IPS DF 4.7 (cell line): ENCODE measurements around the gene RALGAPA2.

Source experiments
- DNase-seq: peaks from one replicate; pipeline ENCODE4 v3.0.0-alpha.2; 2013; ENCODE audit warnings: low spot score; ENCODE audit errors: extremely low read depth

RALGAPA2 gene

DNA sequence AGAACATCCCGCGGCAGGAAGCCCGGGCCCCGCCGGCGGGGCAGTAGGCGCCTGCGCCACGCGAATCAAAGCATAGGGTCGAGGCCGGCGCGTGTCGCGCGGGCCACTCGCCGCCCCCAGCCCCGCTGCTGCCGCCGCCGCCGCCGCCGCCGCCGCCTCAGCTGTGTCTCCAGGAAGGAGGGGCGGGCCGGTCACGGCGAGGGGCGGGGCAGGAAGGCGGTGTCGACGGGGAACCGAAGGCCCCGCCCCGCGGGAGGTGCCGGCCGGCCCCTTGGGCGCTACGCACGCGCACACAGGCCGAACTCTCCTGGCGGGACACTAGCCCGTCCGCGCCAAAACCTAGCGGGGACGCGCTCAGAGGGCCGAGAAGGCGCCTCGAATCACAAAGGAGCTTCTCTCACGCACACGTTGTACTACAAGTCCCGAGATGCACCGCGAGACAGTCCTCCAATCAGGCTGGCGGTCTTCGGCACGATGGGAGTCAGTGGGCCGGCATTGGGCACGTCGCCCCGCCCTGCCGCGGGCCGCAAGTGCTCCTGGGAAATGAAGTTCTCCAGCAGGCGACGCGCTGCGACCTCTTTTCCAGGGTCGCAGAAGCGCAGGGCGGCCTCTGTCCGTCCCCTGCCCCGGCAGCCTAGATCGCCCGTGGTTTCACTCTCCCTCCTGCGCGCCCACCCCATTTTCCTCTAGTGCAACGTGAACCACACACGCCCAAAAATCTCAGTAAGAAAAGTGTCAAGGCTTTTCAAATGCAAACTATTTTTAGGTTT, at the start of gene RALGAPA2:
RALGAPA2 (minus strand) TSS at position 171 of the 770 bp plus-strand sequence; CDS start at position 7, 164 bp downstream.
- DNase-seq: peak; percentile 93

DNA sequence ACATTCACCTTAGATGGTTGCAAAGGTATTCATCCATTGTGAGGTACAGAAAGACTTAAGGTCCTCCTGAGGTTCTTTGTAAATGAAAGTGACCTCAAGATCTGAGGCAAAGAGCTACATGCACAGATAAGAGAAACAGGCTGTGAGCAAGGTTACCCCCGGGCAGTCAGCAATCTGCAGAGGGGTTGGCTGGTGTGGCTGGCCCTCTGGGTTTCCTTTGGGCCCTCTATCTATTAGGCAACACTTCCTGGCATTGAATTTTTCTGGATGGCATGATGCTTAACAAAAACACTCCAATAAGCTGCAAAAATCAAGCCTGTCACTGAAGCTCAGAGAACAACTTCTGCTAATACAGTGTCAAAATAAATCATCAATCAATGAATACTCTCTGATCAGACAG, 48.9 kb upstream of the RALGAPA2 start:
- no peak for DNase-seq

DNA sequence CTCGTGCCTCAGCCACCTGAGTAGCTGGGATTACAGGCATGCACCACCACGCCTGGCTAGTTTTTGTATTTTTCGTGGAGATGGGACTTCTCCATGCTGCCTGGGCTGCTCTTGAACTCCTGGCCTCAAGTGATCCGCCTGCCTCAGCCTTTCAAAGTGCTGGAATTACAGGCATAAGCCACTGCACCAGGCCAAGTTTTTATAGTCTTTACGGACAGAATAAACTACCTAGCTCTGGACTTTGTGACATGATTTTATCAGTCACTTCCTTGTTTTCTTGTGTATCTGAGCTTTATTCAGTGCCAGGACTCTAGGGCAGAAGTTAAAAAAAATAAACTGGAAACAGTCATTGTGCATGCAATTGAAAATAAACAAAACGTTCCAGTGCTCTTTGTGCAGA, 46.7 kb upstream of the RALGAPA2 start:
- DNase-seq: no peak

DNA sequence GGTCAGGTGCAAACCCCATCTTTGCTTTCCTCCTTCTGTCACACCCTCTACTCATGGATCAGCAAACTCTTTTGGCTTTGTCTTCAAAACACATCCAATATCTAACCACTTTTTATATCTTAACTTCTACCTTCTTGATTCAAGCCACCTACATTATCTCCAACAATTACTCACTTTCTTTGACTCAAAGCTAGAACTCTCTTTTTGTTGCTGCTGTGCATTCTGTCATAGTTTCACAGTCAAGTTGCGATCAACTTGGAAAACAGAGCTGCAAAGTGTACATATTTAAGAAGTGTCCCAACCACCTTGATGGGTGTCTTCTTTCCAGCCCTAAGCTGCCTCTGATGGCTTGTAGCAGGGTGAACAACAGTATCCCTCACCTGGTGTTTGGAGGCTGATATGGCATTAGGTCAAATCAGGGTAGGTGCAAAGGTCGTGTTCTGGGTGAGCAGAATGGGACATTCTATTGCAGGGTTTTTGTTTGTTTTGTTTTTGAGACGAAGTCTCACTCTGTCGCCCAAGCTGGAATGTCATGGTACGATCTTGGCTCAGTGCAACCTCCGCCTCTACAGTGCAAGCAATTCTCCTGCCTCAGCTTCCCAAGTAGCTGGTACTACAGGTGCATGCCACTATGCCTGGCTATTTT, 43.4 kb upstream of the RALGAPA2 start:
- no peak for DNase-seq

DNA sequence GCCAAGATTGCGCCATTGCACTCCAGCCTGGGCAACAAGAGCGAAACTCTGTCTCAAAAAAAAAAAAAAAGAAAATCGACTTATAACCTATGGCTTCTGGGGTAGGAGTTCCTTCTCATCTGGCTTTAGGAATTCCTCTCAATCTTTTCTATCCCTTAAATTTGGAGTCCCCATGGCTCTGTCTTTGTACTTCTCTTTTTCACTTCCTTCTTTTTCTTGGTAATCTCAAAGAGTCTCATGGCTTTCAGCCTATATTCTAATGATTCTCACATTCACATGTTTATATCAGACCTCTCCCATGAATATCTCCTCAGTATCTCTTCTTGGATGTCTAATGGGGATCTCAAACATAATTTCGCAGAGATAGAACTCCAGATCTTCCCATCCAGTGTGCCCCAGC, 42.8 kb upstream of the RALGAPA2 start:
- no peak for DNase-seq

- DNase-seq: no peak
Observed at GRCh38 chr20:20754714-20755113, 42.3 kb upstream of the RALGAPA2 start.

DNA sequence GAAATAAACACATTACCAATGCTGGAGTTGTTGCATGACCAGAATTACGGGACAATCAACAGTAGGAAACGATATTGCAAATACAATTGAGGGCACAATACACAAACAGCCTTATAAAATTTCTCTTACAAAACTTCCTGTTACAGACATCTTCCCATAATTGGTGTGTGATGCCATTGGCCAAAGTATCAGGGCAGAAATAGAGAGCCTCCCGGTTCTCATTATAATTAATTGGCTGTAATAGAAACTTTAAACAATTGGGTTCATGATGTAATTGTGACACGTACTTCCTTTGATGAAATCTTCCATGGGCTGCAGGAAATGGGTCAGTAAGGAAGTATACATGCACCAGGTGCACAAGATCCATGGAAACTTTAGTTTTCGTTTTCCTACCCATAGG, 40.3 kb upstream of the RALGAPA2 start:
- DNase-seq: no peak

DNA sequence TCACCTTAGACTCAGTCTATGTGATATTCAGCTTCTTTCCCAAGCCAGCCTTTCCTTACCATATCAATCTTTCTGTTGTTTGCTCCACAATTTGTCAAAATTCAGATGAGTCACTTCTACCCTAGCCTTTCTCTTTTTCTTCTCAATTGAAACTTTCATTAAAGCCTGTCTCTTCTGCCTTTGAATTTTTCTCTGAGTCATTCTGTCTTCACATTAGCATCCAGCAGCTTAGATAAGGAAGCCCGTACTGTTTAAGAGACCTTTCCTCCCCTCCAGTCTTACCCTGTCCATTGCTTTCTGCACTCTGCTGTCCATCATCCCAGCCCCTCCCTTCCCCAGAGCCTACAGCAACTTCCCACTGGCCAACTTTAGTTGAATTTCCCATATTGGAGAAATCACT, 34.9 kb upstream of the RALGAPA2 start:
- DNase-seq: no peak

- no peak for DNase-seq
Observed at GRCh38 chr20:20744170-20744725, 31.8 kb upstream of the RALGAPA2 start.

DNA sequence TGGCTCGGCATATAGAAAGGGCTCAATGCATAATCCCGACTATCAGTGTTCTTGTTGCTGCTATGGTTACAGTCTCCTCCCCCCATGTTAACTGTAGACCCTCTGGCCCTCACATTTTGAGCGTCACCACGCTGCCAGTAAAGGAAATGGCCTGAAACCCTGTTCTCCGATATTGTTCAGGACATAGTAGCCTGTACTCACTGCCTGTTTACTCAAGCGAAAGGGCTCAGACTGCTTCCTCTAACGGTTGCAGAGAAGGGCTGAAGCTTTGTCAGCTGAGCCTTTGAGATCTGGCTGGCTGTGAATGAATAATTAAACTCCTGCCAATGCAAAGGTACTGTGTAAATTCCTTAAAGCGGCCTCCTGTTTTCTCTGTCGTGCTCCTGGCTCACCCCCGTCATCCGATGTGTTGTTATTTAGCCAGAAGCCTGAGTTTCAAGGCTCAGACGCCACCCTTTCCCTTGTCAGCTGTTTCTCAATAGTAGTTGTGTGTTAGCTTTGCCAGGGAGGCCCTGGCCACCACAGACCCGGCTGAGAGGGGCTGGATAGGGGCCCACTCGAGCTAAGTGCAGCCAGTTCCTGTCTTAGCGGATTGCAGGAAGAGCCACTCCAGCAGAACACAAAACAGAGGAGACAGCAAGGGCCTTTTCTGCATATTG, 31.2 kb upstream of the RALGAPA2 start:
- no peak for DNase-seq

DNA sequence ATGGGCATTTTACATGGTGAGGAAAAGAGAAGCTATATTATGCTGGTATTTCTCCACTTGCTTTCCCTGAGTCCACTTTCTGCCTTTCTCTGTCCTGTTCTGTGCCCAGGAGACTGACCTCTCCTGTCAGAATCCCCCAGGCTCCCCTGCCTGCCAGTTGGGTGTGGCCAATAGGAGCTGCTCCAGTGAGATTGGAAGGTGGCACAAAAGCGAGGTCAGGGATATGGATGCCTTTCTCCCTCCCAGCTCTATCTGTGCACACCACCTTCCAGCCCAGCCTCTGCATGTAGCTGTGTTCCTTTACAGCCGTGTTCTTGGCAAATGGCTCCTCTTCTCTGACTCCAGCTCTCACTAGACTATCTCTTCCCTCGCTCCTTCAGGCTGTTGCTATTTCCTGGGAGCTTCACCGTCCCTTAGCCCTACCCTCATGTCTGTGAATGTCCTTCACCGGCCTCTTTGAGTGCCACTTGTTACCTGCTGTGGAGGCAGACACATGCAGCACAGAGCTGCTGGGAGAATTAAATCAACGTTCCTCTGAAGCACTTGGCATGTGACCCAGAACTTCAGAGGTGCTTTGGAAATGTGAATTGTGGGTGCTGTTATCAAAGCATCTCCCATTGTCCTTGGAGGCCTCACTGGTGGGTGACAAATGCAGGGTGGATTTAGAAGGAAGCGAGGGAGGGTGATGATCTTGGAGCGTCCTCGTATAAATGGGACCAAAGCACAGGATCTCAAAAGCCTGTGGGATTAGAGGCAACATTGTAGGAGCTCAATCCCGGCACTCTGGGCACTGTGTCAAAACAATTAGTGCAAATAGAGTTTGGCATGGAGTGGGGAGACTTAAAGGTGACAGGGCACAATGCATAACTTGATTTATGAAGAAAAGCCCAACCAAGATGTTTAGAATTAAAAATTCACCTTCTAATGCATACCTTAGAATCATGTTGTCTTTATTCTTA, 28.9 kb upstream of the RALGAPA2 start:
- no peak for DNase-seq

GRCh38 chr20:20740541-20740940, 28.1 kb upstream of the RALGAPA2 start:
- DNase-seq: no peak

DNA sequence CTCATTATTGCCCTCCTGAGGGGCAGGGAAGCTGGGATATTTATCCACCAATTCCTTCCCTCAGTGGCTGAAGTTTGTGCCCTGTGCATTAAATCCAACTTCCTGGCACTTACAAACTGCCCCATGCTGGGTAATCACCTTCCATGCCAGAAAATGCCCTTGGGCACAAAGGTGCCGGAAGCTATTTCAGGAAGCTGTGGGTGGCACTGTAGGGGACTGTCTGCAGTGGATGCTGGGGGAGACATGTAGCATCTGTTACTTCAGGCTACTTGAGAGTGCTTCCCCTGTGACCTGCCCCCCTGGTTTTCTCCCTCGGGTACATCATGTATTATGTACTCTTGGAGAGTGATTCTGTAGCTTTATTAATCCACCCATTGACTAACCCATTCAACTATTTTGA, 24.7 kb upstream of the RALGAPA2 start:
- DNase-seq: no peak

DNA sequence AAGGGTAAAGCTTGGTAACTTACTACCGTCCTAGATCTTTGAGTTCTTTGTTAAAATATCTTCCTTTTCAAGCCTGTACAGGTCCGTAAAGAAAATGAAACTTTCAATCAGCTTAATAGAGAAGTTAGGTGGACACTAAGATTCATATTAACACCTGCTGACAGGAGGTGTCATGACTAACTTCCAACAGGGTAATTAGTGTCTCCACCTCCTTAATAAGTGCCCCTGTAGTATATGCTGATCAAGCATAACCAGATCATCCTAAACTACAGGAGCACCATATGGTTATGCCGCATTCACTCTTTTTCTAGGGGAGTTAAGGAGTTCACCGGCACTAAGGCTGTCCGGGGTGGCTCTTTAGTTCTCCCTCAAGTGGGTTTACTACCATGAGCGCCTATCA, 23.9 kb upstream of the RALGAPA2 start:
- DNase-seq: no peak

DNA sequence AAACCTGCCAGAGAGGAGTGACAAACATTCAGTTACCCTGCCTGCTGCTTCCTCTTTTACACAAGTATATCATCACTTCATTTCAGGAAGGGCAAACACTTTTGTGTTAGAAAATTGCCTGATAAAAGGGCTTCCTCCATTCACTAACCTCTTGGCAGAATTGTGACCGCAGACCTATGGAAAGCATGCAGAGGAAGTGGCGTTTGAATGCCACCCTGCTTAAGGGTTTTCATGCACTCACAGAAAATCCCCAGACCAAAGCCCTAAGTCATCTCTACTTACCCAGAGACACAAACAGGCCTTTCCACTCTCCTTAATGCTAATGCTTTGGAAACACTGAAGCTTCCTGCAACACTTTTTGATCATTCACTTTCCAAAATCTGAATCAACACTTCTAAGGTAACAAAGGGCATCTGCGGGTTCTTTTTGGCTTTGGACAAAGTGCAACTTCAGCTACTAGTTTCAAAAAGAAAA, 22.1 kb upstream of the RALGAPA2 start:
- no peak for DNase-seq

DNA sequence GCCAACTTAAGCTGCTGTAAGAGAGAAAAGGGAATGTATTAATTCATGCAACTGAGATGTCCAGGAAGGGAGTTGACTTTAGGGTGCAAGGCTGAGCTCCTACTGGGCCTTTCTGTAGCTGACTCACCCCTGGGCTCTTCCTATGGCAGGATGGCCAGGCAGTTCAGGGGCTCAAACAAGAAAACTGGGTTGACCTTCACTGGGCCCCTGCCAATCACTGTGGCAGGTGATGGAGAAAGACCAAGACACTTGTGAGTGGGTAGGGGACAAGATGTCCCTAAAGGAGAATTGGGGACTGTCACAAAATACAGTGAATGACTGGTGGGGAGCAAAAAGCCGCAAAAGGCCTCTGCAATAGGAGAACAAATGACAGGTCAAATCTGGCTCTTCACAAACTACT, 21.5 kb upstream of the RALGAPA2 start:
- no peak for DNase-seq

DNA sequence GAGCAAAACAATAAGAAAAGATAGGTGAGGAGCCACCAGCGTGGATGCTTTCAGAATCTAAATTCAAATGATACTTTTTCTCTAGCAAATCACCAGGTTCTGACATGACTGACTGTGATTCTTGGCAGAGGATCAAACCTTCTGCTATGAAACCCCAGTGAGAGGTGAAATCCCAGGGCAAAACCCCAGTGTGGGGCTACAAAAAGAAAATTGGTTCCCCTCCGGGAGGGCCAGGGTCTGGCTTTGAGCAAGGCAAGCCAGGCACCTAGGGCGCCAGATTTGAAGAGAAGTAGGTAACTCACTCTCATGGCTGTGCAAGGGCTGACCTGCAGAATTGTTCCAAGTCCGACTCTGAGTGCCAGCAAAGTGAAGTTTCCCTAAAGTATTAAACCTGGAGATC, 20.2 kb upstream of the RALGAPA2 start:
- DNase-seq: no peak

DNA sequence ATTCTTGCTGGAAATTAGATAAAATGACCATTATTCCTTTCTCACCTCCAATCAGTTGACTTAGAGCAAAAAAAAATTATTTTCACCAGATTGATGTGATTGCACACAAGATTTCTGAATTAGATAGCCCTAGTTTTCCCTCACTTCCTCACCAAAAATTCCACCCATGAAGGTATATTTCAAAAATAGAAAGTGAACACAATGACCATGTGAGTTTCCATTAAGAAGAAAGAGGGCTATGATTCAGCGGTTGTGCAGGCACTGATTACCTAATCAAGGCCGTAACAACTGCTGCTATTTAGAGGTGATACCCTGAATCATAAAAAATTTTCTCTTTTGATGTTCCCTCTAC, 19.5 kb upstream of the RALGAPA2 start:
- no peak for DNase-seq

DNA sequence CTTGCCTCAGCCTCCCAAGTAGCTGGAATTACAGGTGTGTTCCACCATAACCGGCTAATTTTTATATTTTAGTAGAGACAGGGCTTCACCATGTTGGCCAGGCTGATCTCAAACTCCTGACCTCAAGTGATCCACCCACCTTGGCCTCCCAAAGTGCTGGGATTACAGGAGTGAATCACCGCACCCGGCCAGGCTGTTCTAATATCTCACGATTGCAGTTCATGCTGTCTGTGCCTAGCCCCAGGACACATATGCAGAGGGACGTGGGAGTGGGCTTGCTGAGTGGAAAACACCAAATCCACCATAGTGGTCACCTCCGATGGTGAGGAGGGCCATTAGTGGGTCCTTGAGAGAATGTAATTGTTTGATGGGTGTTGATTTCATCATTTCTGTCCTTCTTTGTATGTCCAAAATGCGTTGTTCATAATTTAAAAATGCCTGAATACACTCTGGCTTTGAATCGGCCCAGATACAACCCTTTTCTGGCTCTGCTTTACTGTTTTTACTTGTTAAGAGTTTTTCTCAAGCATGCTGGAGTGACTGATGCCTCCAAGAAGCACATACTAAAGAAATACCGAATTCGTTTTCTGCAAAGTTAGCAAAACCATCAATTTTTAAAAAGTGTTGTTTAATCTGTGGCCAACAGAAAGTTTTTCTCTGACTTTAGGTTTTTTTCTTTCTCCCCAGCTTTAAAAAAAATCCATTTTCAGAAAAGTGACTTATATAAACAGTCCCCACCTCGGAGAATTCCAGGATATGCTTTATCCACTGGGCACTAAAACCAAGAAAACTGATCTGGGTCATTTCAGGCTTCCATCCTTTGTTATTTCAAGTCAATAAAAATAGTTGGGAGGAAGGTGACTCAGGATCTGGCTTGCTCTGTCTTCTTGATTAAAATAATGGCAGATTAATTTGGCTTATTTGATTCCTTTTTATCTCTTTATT, 18.8 kb upstream of the RALGAPA2 start:
- no peak for DNase-seq

GRCh38 chr20:20729563-20729962, 17.1 kb upstream of the RALGAPA2 start:
- no peak for DNase-seq
